ENCODE results near the gene ZNF425. TPM values are rescaled to one million over a fixed set of nuclear protein-coding genes. Genes with fewer than 3 reads are reported as not detected.
A peak's percentile ranks its signal among the peaks of the same experiment; 100 is the strongest.

Gene ZNF425
- total and polyA plus RNA-seq, 9 of the 15 experiments (the other 6 are each of a cell fraction or from before 2014, with no cell fraction given): 0.03 to 0.89 (median 0.54) TPM

DNA sequence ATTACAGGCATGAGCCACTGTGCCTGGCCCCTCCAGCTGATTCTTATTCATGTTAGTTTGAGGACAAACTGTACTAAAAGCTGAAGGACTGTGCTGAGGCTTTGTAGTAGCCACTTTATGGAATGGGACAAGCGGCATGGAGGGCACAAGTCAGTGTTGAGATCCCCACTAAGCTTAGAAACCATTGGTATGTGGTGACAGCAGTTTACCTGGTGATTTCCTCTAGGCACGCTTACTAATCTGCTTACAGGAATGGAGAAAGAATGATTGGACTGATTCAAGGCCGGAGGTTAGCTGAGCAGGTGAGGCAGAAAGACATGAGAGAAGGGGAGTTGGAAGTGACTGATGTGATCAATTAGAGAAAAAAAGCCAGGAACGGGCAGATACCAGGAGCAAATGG, 24.9 kb upstream of the ZNF425 start:
- H3K27ac ChIP-seq (ENCODE audit: extremely low read depth, low read depth, low read length): no peak overlapping the region
- H3K9me1 ChIP-seq (ENCODE audit: control insufficient read depth, insufficient read depth, low read length): no peaks in the 10 kb centered on the region
- no peak overlapping the region for H2AFZ ChIP-seq (ENCODE audit: low read depth, low read length)
- BruUV-seq (replicated peaks): TSS peak; percentile 13
- 65% methylated on average over 4 of the region's 4 CpGs for WGBS (ENCODE audit: insufficient coverage, low coverage, missing lambda C conversion rate)
- peaks cover 3 to 31% of the 10 kb centered on the region in 2 experiments; a peak in 3 of 5 replicates for H3K4me1 ChIP-seq (replicated peaks in 1 of 2; ENCODE audit: control insufficient read depth in 2 of 2, insufficient read depth in 2 of 2, low read length in 2 of 2)
- peaks cover 43% of the 10 kb centered on the region; the same call in 2 of the 3 replicates for H3K36me3 ChIP-seq (ENCODE audit: control insufficient read depth, insufficient read depth, low read length)
- peaks cover 4% of the 10 kb centered on the region; the same call in 1 of the 2 replicates for H4K20me1 ChIP-seq (replicated peaks; ENCODE audit: control insufficient read depth, insufficient read depth, low read length)
- in situ Hi-C loops (cut with MboI): no loop called here
- H3K9me3 ChIP-seq (replicated peaks; ENCODE audit: control insufficient read depth, insufficient read depth, low read depth, low read length): no peaks in the 10 kb centered on the region
- POLR2A ChIA-PET: interaction anchor here (0.6 to 3.1 kb wide), 3 partner anchors 10 to 453 kb away, joined by 3 to 10 read pairs (median 3); no protein-coding TSS in a partner anchor
- no peak overlapping the region; a peak in 1 of 4 replicates for H3K9ac ChIP-seq (ENCODE audit: insufficient read depth in 1 of 2, low read depth in 2 of 2, low read length in 2 of 2)
- no peak overlapping the region for H3K4me2 ChIP-seq (ENCODE audit: insufficient read depth, low read length)
- intact Hi-C loops (cut with micrococcal nuclease): no loop called here
- ATAC-seq (no peak), FAIRE-seq (no peak), DNase-seq (ENCODE audit: extremely low read depth in 1 of 4, low spot score in 3 of 4) (no peak)
- CTCF ChIA-PET (ENCODE audit: low intra/inter-chr PET ratio): no interaction called here
- TF ChIP-seq, protein P1, sequence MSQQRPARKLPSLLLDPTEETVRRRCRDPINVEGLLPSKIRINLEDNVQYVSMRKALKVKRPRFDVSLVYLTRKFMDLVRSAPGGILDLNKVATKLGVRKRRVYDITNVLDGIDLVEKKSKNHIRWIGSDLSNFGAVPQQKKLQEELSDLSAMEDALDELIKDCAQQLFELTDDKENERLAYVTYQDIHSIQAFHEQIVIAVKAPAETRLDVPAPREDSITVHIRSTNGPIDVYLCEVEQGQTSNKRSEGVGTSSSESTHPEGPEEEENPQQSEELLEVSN (IDR thresholded peaks at IDR 0.05; ENCODE audit: borderline replicate concordance in 1 of 2, extremely low read depth in 1 of 2, insufficient read depth in 1 of 2, insufficient read length in 1 of 2, low read depth in 1 of 2, low read length in 1 of 2, poor library complexity in 1 of 2, severe bottlenecking in 1 of 2): no peak
- TF ChIP-seq RAD51 (IDR thresholded peaks at IDR 0.05; ENCODE audit: borderline replicate concordance, low read depth): no peak
- no peak for TF ChIP-seq ZNF232 (CRISPR knock-in tag; IDR thresholded peaks at IDR 0.05)
- no peak overlapping the region for H3K4me3 ChIP-seq
- peaks cover 71% of the 10 kb centered on the region for H3K79me2 ChIP-seq (ENCODE audit: control insufficient read depth, insufficient read depth, low read length)
- no peaks in the 10 kb centered on the region for H3K27me3 ChIP-seq (ENCODE audit: control insufficient read depth in 2 of 2, insufficient read depth in 2 of 2, low read length in 2 of 2)

Data from K562 (cell line).